ENCODE measurements around the gene FBN2.

The FBN2 gene

GRCh38 chr5:128345247-128345646 lies 192.8 kb downstream of the FBN2 start:
- DNase-seq (ENCODE audit: low read depth): no peak
- TF ChIP-seq, protein P1, sequence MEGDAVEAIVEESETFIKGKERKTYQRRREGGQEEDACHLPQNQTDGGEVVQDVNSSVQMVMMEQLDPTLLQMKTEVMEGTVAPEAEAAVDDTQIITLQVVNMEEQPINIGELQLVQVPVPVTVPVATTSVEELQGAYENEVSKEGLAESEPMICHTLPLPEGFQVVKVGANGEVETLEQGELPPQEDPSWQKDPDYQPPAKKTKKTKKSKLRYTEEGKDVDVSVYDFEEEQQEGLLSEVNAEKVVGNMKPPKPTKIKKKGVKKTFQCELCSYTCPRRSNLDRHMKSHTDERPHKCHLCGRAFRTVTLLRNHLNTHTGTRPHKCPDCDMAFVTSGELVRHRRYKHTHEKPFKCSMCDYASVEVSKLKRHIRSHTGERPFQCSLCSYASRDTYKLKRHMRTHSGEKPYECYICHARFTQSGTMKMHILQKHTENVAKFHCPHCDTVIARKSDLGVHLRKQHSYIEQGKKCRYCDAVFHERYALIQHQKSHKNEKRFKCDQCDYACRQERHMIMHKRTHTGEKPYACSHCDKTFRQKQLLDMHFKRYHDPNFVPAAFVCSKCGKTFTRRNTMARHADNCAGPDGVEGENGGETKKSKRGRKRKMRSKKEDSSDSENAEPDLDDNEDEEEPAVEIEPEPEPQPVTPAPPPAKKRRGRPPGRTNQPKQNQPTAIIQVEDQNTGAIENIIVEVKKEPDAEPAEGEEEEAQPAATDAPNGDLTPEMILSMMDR (IDR thresholded peaks at IDR 0.05; ENCODE audit: insufficient read depth, low read depth, low read length, missing control alignments): no peak
- H3K4me3 ChIP-seq (ENCODE audit: low read length): no peak overlapping the region

DNA sequence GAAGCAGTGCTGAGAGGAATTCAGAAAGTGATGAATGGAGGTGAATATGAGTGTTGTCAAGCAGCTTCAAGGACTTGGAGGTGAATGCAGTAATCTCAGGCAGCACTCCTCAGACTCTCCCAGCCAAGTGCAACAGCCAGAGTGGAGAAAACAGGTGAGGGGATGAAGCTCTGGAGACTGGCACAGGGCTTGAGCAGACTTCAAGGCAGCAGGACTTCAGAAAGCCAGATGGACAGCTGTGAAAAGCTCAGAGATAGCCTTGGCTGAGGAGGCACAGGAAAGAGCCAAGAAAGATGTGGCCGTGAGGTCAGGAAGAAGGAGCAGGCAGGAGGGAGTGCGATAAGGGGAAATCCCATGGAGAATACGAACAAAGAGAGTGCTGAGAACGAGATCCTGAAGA lies 194.9 kb downstream of the FBN2 start:
- TF ChIP-seq, protein P1 (IDR thresholded peaks at IDR 0.05; ENCODE audit: insufficient read depth, low read depth, low read length, missing control alignments): no peak
- H3K4me3 ChIP-seq (ENCODE audit: low read length): no peak overlapping the region

DNA sequence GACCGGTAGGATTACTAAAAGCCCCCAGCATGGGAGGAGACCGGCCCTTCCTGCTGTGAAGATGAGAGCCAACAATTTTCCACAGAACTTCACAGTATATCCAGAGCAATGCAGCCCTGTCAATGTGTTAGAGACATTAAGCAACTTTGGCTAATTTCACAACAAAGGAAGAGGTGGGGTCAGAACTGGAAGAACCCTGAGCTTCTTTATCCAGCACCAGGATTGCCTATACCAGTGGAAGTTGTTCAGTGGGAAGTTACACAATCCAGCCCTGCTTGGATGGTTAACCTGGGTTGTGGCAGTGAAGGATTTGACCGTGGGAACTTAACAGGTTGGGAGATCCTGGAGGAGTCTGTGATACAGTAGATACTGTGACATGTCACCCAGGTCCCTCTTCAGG lies 197.0 kb downstream of the FBN2 start:
- TF ChIP-seq, protein P1 (IDR thresholded peaks at IDR 0.05; ENCODE audit: insufficient read depth, low read depth, low read length, missing control alignments): no peak
- DNase-seq (ENCODE audit: low read depth): peak; percentile 91
- no peak overlapping the region for H3K4me3 ChIP-seq (ENCODE audit: low read length)

More for the DNA sequence above, 194.9 kb downstream of the FBN2 start:
- DNase-seq (ENCODE audit: low read depth): no peak

- no peak for DNase-seq (ENCODE audit: low read depth)
- TF ChIP-seq, protein P1 (IDR thresholded peaks at IDR 0.05; ENCODE audit: insufficient read depth, low read depth, low read length, missing control alignments): no peak
- no peak overlapping the region for H3K4me3 ChIP-seq (ENCODE audit: low read length)
Measured at GRCh38 chr5:128340648-128341047, 197.4 kb downstream of the FBN2 start.

GRCh38 chr5:128339585-128339984 lies 198.5 kb downstream of the FBN2 start:
- no peak overlapping the region for H3K4me3 ChIP-seq (ENCODE audit: low read length)

DNA sequence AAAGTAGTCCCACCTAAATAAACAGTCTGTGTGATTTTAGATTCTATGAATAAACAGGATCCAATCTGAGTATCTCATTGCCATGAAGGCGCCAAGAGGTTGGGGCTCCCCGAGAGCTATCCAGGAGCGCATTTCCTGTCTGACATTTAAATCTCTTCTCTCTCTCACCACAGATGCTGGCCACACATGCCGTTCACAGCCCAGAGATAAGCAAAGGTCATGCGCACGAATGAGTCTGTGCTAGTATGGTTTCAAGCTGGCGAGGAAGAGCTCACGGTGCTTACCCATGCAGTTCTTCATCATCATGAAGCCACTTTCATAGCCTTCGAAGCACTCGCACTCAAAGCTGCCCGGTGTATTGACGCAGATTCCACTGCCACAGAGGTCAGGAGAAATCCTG lies 199.4 kb downstream of the FBN2 start:
- TF ChIP-seq, protein P1 (IDR thresholded peaks at IDR 0.05; ENCODE audit: insufficient read depth, low read depth, low read length, missing control alignments): no peak
- H3K4me3 ChIP-seq (ENCODE audit: low read length): no peak overlapping the region
- no peak for DNase-seq (ENCODE audit: low read depth)

More at GRCh38 chr5:128339585-128339984, 198.5 kb downstream of the FBN2 start:
- TF ChIP-seq, protein P1 (IDR thresholded peaks at IDR 0.05; ENCODE audit: insufficient read depth, low read depth, low read length, missing control alignments): no peak
- no peak for DNase-seq (ENCODE audit: low read depth)

DNA sequence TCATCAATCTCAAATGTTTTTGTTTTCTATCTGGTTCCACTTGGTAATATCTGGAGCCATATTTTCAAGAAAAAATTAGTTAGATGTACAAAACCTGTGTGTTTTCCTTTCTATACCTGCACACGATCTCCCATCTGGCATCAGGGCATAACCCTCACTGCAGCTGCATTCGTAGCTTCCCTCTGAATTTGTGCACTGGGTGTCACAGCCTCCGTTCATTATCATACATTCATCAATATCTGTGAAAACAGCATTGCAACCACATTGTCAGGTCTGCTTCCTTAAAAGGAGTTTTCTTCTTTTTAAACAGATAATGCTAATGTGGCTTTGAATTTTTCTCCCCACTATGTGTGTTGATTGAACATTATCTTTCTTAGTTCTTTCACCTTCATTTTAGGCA lies 202.7 kb downstream of the FBN2 start:
- H3K4me3 ChIP-seq (ENCODE audit: low read length): no peak overlapping the region
- no peak for DNase-seq (ENCODE audit: low read depth)
- TF ChIP-seq, protein P1 (IDR thresholded peaks at IDR 0.05; ENCODE audit: insufficient read depth, low read depth, low read length, missing control alignments): no peak

Data from epithelial cell of esophagus (primary cell).